Measurements from ENCODE around the gene P3H2.

P3H2 gene

GRCh38 chr3:189937302-189938127, 183.2 kb downstream of the P3H2 start:
- no peak for DNase-seq

DNA sequence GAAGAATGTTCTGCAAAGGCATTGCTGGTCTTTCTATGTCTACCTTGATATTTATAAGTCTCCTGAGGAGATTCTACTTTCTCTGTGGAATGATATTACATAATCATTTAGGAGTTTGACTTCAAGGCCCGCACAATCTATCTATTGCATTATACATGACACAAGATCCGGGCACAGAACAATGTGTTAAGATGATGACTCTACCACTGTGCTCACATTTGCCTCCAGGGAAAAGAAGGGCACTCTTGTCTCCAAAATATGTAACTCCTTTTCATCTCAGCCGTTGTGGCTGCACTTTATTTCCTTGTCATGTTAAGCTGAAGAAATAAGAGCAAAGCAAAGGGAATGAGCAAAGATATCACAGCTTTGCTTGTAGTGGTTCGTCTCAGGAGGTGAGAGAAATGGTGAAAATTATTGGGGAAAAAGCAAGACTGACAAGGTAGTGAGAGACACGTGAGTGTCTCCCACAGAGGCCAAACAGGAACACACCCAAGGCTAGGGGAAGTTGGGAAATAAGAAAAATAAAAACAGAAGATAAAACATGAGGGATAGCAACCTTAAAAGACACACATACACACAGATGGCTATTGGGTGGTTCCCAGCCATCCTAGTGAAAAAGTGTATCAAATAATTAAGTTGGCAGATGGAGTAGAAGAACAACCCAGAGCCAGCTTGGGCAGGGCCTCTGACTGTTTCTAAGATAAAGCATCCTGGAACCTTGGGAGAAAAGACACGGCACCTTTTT, 184.3 kb downstream of the P3H2 start:
- no peak for DNase-seq

DNA sequence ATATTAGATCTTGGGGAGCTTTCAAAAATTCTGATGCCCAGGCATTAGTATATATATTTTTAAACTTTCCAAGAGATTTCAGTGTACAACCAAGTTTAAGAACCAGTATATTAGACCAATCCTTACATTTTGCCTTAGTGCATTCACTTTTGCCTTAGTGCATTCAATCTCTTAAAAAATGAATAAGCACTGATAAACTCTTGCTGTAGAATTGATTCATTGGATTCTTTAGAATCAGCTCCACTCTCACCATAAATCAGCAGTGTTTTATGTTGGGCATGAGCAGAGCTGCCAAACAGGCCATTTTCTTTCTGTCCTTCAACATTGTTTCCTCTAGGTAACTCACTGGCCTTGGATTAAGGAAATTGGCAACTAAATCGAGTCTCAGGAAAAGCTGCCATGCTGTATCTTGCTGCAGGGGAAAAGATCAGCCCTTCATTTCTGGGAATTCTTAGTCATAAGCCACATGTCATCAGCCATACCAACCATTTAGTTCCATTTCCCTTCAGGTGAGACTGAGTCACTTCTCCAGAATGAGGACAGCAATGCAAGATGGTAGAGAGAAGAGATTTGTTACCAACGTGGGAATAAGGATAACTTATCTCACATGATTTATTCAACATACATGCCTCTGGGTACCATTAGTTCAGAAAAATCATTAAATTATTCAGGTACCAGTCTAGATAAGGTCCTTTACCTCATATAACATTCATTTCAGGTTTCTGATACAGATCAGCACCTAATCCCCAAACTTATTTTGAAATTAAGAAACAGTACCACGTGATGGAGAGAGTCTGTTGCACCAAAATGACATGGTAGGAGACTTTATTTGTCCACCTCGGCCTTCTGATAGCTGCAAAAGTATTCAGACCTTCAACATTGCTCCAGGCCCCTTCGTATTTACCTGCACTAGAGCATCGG, 192.5 kb downstream of the P3H2 start:
- no peak for DNase-seq

GRCh38 chr3:189921770-189922169, 198.9 kb downstream of the P3H2 start:
- no peak for DNase-seq

DNA sequence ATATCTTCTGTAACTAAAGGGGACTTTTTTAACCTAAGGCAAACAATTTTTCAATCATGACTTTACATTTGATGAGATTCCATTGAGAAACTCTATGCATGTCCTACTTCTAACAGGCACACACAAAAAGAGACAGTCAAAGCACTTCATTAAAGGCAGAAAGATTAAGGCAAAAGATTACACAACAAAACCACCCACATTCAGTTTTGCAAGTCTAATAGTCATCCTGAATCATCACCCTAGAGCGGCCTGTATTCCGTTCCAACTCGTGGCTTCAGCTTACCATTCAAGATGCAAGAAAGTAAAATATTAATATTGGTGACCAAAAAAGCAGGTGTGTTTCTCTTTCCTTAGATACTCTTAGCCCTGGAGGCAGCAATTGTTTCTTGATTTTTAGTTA, 205.9 kb downstream of the P3H2 start:
- DNase-seq: no peak

DNA sequence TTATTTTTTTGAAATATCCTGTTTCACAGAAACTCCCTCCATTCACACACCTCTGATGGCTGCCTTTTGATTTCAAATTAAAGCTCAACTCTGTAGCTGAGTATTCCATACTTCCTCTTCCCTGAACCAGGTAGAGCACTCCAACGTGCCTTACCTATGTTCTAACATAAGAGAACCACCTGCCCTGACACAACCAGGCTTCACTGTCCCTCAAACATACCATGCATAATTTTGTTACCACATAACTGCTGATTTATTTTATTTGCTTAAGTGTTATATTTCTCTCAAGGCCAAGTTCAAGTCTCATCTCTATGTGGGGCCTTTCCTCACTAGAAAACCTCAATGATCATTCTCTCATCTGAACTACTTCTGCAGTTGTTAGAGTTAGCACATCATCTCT, 209.7 kb downstream of the P3H2 start:
- no peak for DNase-seq

DNA sequence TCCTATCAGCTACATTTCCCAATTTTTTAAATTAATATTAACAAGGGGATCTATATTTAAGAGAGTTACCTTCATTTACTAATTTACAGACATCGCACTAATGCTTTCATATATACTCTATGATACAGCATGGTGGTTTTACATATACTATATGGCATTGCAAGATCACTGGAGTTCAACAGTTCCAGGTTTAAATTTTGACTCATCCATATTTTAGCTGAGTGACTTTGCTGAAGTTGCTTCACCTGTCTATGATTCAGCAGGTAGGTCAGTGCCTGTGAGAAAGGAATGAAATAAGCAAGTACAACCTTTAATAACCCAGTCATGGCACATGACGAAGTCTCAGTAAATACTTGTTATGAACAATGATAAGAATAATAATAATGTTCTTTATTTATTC, 211.1 kb downstream of the P3H2 start:
- no peak for DNase-seq

- no peak for DNase-seq
Observed at GRCh38 chr3:189909139-189909538, 211.6 kb downstream of the P3H2 start.

DNA sequence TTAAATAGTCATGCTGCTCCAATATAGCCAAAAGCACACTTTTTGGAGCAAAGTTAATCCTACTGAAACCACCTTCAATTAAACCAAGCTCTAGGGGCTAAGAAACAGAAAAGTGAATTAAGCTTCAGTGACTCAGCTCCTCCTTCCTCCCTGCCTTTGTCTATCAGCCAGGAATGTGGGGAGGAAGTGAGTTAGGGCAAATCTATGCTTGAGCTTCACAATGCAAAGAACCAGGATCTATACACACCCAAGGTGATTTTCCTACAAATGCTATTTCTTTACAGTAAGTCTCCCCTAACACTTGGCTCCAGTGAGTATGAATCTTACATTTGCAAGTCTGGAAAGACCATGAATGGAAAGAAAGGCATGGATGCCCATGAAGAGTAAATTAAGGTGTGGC, 212.1 kb downstream of the P3H2 start:
- DNase-seq: no peak

- DNase-seq: no peak
Observed at GRCh38 chr3:189907803-189908202, 212.9 kb downstream of the P3H2 start.

All from RPMI8226 (cell line).